HFF-Myc (cell line): ENCODE results near the gene AHNAK2.
A peak's percentile ranks its signal among the peaks of the same experiment; 100 is the strongest.

Experiments
- DNase-seq: peaks from one replicate; pipeline ENCODE4 v3.0.0-alpha.2; 2011; ENCODE audit warnings: low read depth; ENCODE audit errors: extremely low read depth
- H3K4me3 ChIP-seq: replicated peaks from 2 replicates; pipeline ENCODE4 v1.5.1; 2011; ENCODE audit warnings: low read depth, mild to moderate bottlenecking, control low read depth, low read length
- TF ChIP-seq, protein P1 (sequence below): IDR thresholded peaks from 2 replicates; pipeline ENCODE4 v1.5.1; 2012; ENCODE audit warnings: mild to moderate bottlenecking, low read depth, low read length, control low read depth; ENCODE audit errors: missing control alignments

Gene AHNAK2

DNA sequence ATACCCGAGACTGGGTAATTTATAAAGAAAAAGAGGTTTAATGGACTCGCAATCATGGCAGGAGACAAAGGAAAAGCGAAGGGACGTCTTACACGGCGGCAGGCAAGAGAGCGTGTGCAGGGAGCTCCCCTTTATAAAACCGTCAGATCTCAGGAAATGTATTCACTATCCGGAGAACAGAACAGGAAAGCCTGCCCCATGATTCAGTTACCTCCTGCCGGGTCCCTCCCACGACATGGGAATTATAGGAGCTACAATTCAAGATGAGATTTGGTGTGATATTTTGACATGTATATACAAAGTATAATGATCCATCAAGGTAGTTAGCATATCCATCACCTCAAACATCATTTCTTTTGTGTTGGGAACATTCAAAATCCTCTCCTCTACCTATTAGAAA lies 45.0 kb upstream of the AHNAK2 start:
- TF ChIP-seq, protein P1, sequence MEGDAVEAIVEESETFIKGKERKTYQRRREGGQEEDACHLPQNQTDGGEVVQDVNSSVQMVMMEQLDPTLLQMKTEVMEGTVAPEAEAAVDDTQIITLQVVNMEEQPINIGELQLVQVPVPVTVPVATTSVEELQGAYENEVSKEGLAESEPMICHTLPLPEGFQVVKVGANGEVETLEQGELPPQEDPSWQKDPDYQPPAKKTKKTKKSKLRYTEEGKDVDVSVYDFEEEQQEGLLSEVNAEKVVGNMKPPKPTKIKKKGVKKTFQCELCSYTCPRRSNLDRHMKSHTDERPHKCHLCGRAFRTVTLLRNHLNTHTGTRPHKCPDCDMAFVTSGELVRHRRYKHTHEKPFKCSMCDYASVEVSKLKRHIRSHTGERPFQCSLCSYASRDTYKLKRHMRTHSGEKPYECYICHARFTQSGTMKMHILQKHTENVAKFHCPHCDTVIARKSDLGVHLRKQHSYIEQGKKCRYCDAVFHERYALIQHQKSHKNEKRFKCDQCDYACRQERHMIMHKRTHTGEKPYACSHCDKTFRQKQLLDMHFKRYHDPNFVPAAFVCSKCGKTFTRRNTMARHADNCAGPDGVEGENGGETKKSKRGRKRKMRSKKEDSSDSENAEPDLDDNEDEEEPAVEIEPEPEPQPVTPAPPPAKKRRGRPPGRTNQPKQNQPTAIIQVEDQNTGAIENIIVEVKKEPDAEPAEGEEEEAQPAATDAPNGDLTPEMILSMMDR = no peak
- H3K4me3 ChIP-seq = no peak overlapping the region
- no peak for DNase-seq

DNA sequence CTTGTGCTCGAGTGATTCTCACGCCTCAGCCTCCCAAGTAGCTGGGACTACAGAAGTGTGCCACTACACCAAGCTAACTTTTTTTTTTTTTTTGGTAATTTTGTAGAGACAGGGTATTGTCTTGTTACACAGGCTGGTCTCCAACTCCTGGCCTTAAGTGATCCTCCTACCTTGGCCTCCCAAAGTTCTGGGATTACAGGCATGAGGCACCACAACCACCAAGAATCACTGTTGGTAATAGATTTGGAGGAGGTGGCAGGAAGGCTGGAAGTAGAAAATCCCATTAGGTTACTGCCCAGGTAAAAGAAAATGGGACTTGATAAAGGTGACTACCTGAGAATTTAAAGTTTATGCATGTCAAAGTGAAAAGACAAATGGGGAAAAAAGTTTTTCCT lies 44.1 kb upstream of the AHNAK2 start:
- peak overlapping the region; percentile 88 for H3K4me3 ChIP-seq
- DNase-seq = no peak
- TF ChIP-seq, protein P1 = no peak

DNA sequence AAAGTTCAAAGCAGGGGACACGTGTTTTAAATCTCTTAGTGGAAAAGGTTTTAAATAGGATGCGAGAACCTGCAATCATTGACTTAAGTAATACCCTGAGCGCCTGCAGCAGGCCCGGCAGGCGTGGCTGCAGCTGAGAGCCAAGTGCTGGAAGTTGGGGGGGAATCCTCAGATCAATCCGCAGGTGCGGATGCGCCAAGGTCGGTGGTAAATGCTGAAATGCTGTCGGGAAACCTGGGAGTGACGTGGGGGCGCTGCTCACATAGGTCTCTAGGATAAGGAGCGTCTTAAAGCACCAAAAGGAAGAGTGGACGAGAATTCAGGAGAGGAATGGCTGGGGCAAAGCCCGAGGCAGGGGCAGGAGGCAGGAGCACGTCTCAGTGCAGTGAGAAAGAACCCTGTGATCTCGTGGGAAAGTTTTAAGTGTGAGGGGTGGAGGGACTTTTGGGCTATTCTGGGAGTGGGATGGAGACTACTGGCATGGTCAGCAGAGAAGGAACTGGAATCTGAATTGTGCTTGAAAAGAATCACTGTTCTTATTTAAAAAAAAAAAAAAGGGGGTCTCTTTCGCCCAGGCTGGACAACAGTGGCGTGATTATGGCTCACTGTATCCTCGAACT lies 43.6 kb upstream of the AHNAK2 start:
- DNase-seq = no peak

DNA sequence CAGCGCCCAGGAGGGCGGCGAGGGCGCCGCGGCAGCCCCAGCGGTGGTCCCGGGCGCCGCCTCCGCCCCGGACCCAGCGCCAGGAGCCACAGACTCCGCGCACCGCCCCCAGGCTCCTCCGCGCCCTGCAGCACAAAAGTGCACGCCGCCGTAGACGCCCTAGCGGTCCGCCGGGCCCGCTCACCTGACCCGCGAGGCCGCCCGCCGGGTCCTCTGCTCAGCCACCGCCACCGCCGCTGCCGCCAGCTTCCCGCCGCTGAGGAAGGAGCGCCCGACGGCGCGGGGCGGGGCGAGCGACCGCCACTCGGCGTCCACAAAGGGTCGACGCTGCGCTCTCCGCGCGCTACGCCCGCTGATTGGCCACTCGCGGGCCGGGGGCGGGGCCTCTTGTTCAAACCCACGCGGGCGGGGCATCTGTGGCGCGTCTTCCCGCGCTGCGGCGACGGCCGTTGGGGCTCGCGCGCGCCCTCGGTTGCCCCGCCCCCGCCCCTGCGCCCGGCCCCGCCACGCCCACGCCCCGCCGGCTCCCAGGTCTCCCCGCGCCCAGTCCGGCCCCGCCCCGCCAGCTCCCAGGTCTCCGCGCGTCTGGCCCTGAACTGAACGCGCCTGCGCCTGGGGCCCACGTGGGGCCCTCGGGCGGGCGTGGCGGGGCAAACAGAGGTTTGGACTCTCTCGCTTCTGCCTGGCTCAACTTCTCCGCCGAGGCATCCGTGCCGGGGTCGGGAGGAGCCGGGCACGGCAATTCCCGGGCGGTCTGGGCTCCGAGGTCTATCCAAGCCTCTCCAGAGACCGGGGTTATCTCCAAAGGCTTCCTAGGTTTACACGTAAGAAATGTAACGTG lies 42.9 kb upstream of the AHNAK2 start, which contains the start of gene CDCA4:
Gene CDCA4 (minus strand): TSS at position 269 of the 841 bp plus-strand sequence. CDS start 9,154 bp downstream, outside the sequence.
- TF ChIP-seq, protein P1 = no peak
- peak; percentile 76 for DNase-seq
- H3K4me3 ChIP-seq = peak within 1 kb of the TSS; percentile 88

More for the DNA sequence above, 43.6 kb upstream of the AHNAK2 start:
- TF ChIP-seq, protein P1 = no peak
- peak overlapping the region; percentile 88 for H3K4me3 ChIP-seq

DNA sequence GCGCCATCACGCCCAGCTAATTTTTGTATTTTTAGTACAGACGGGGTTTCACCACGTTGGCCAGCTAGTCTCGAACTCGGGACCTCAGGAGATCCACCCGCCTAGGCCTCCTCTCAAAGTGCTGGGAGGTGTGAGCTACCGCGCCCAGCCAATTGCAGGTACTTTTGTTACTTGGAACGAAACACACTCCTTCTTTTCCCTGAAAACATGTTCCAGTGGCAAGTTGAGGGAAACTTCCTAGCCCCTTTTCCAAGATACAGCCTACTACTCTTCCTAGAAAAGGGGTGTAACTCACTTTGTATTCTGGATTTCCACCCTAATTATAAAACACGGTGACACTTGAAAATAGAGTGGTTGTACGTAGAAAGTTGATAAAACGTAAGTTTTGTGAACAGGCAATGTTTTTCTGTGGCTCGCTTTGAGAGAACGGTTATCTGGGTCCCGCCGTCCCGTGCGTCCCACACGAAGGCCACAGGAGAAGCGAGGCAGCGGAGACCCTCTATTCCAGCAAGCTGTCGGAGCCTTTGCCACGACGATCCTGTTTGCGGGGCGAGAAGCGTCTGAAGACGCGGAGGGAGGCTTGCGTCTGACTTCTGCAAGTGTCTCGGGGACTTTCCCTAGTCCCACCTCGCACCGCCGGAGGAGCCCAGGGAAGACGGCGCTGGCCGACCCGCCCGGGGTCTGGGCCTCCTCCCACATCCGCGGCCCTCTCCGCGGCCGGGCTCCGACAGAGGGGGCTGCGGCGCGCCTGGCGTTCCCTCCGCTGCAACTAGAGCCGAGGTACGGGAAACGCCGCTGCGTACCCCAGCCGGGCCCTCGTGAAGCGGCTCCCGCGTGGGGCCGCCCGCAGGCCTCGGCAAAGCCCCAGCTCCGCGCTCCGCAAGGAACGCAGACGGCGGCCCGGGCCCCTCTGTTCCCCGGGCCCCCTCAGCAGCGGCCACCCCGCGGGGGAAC lies 42.0 kb upstream of the AHNAK2 start:
- H3K4me3 ChIP-seq = peak overlapping the region; percentile 69
- TF ChIP-seq, protein P1 = no peak
- DNase-seq = no peak

DNA sequence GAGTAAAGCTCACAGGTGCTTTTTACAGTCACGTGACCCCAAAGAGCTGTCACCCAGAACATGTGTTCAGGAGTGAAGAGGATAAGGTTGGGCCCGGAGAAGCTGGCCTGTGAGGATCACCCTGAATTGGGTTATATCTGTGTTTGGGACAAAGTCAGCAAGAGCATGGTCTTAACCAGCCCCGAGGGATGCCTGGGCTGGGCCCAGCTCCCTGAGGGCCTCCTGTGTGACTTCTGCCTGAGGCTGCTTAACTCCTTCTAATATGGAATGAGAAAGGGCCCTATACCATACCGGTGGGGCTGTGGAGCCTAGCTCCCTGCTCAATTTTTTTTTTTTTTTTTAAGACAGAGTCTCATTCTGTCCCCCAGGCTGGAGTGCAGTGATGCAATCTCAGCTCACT lies 40.2 kb upstream of the AHNAK2 start:
- DNase-seq = no peak
- H3K4me3 ChIP-seq = peak overlapping the region; percentile 69
- TF ChIP-seq, protein P1 = no peak
